ENCODE measurements around the gene PER2. TPM values are rescaled to one million over a fixed set of nuclear protein-coding genes. Genes with fewer than 3 reads are reported as not detected.

PER2 gene
- total and polyA plus RNA-seq, 2 of the 13 experiments (the other 11 are each of a cell fraction or from before 2014, with no cell fraction given): 5.1 to 9.4 TPM

DNA sequence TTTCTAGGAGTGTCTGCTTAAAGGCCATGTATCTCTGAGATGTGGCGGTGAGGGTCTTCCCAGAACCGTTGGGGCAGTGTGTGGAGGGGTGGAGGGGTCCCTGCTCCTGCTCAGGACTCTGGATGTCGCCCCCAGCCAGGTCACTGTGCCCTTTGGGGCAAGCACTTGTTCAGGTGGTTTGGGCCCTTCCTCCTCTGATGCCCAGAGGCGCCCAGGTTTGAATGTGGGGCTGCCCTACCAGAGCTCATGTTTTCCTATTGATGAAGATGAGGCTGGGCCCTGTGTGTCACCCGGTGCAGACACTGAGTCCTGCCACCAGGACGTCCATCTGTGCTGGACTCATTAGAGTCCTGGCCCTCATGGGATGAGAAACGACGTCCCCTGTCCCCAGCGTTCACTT lies 14.3 kb upstream of the PER2 start:
- H3K4me1 ChIP-seq (ENCODE audit: insufficient read depth, low read length): peaks cover 53% of the 10 kb centered on the region
- H3K9ac ChIP-seq (ENCODE audit: insufficient read depth, low read depth, low read length): no peak overlapping the region
- no peak overlapping the region for H2AFZ ChIP-seq (ENCODE audit: low read length)
- in situ Hi-C loops (cut with HindIII; ENCODE audit: extremely low pct_ligation_motif_present, low pct_unique_long_range_greater_than_20kb) (no loop called here), intact Hi-C loops (cut with micrococcal nuclease; ENCODE audit: unreplicated experiment) (no loop called here)
- ChIA-PET CTCF (ENCODE audit: low intra/inter-chr PET ratio, low total read pairs) (interaction anchor here (3.4 kb wide), 1 partner anchor 46 kb away, joined by 23 read pairs; no protein-coding TSS in a partner anchor), POLR2A (interaction anchor here (1.1 kb wide), 1 partner anchor 8 kb away, joined by 3 read pairs; no protein-coding TSS in a partner anchor)
- no peaks in the 10 kb centered on the region for H3K79me2 ChIP-seq (ENCODE audit: insufficient read depth, low read length)
- H3K4me3 ChIP-seq (replicated peaks in 1 of 3; ENCODE audit: insufficient read depth in 1 of 3, low read depth in 2 of 3, low read length in 3 of 3): no peak overlapping the region
- H3K4me2 ChIP-seq (ENCODE audit: low read depth, low read length): no peak overlapping the region
- H3K9me3 ChIP-seq (ENCODE audit: low read length): no peaks in the 10 kb centered on the region
- H3K27me3 ChIP-seq (ENCODE audit: control insufficient read depth in 1 of 2, insufficient read depth in 2 of 2, low read length in 2 of 2): peaks cover 1 to 8% of the 10 kb centered on the region in 2 experiments; a peak in 2 of 5 replicates
- no peaks in the 10 kb centered on the region for H4K20me1 ChIP-seq (ENCODE audit: insufficient read depth, low read length)
- FAIRE-seq (no peak), DNase-seq (ENCODE audit: low spot score) (no peak), ATAC-seq (no peak)
- no peak for TF ChIP-seq ZNF841 (CRISPR knock-in tag; IDR thresholded peaks at IDR 0.05; ENCODE audit: borderline replicate concordance)
- TF ChIP-seq, protein P1, sequence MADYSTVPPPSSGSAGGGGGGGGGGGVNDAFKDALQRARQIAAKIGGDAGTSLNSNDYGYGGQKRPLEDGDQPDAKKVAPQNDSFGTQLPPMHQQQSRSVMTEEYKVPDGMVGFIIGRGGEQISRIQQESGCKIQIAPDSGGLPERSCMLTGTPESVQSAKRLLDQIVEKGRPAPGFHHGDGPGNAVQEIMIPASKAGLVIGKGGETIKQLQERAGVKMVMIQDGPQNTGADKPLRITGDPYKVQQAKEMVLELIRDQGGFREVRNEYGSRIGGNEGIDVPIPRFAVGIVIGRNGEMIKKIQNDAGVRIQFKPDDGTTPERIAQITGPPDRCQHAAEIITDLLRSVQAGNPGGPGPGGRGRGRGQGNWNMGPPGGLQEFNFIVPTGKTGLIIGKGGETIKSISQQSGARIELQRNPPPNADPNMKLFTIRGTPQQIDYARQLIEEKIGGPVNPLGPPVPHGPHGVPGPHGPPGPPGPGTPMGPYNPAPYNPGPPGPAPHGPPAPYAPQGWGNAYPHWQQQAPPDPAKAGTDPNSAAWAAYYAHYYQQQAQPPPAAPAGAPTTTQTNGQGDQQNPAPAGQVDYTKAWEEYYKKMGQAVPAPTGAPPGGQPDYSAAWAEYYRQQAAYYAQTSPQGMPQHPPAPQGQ (CRISPR knock-in tag; IDR thresholded peaks at IDR 0.05; ENCODE audit: borderline replicate concordance): no peak
- no peak for TF ChIP-seq SAFB2 (CRISPR knock-in tag; IDR thresholded peaks at IDR 0.05; ENCODE audit: borderline replicate concordance, low read depth)
- TF ChIP-seq, protein P2, sequence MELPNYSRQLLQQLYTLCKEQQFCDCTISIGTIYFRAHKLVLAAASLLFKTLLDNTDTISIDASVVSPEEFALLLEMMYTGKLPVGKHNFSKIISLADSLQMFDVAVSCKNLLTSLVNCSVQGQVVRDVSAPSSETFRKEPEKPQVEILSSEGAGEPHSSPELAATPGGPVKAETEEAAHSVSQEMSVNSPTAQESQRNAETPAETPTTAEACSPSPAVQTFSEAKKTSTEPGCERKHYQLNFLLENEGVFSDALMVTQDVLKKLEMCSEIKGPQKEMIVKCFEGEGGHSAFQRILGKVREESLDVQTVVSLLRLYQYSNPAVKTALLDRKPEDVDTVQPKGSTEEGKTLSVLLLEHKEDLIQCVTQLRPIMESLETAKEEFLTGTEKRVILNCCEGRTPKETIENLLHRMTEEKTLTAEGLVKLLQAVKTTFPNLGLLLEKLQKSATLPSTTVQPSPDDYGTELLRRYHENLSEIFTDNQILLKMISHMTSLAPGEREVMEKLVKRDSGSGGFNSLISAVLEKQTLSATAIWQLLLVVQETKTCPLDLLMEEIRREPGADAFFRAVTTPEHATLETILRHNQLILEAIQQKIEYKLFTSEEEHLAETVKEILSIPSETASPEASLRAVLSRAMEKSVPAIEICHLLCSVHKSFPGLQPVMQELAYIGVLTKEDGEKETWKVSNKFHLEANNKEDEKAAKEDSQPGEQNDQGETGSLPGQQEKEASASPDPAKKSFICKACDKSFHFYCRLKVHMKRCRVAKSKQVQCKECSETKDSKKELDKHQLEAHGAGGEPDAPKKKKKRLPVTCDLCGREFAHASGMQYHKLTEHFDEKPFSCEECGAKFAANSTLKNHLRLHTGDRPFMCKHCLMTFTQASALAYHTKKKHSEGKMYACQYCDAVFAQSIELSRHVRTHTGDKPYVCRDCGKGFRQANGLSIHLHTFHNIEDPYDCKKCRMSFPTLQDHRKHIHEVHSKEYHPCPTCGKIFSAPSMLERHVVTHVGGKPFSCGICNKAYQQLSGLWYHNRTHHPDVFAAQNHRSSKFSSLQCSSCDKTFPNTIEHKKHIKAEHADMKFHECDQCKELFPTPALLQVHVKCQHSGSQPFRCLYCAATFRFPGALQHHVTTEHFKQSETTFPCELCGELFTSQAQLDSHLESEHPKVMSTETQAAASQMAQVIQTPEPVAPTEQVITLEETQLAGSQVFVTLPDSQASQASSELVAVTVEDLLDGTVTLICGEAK (IDR thresholded peaks at IDR 0.05): no peak
- TF ChIP-seq, protein P2 (CRISPR knock-in tag; IDR thresholded peaks at IDR 0.05): no peak
- 0 out of 2 replicates have a peak, but pooled peaks have one; percentile 27 for TF ChIP-seq EED (CRISPR knock-in tag; IDR thresholded peaks at IDR 0.05)
- 55% methylated on average over 9 of the region's 9 CpGs for WGBS (ENCODE audit: low lambda C conversion rate)
- no peak overlapping the region for H3K27ac ChIP-seq (ENCODE audit: extremely low read length, insufficient read depth, low read length)
- BruUV-seq (replicated peaks): no TSS peak
- no peaks in the 10 kb centered on the region for H3K36me3 ChIP-seq (replicated peaks in 1 of 2; ENCODE audit: control insufficient read depth in 1 of 2, insufficient read depth in 2 of 2, low read length in 2 of 2)
